IPS-20b (cell line): ENCODE measurements around the gene NANS.

Source experiments
- H3K27ac ChIP-seq: one replicate; pipeline ENCODE4 v1.5.1; 2013; ENCODE audit warnings: low read length
- H3K27me3 ChIP-seq: 2 replicates; pipeline ENCODE4 v1.6.1; 2013; ENCODE audit warnings: mild to moderate bottlenecking, low read length, inconsistent platforms; ENCODE audit not compliant: insufficient read depth
- H3K36me3 ChIP-seq: 2 replicates; pipeline ENCODE4 v1.6.1; 2013; ENCODE audit warnings: low read depth, mild to moderate bottlenecking, inconsistent platforms, low read length, moderate library complexity; ENCODE audit not compliant: insufficient read depth
- H3K4me1 ChIP-seq: 2 replicates; pipeline ENCODE4 v1.6.1; 2013; ENCODE audit warnings: mild to moderate bottlenecking, control low read depth, inconsistent platforms, low read length, moderate library complexity; ENCODE audit not compliant: insufficient read depth
- H3K4me3 ChIP-seq: 2 replicates; pipeline ENCODE4 v1.5.1; 2013; ENCODE audit warnings: mild to moderate bottlenecking, low read length, inconsistent platforms
- H3K9ac ChIP-seq: 2 replicates; pipeline ENCODE4 v1.6.1; 2013; ENCODE audit warnings: low read depth, mild to moderate bottlenecking, inconsistent platforms, low read length, moderate library complexity
- H3K9me3 ChIP-seq: 2 replicates; pipeline ENCODE4 v1.6.1; 2013; ENCODE audit warnings: mild to moderate bottlenecking, low read depth, low read length, inconsistent platforms; ENCODE audit not compliant: insufficient read depth

NANS gene

GRCh38 chr9:98092613-98092931 is 36.0 kb downstream of the NANS start:
- Histone ChIP-seq H3K9ac (peak overlapping the region; percentile 16; the same call in 1 of the 2 replicates), H3K27ac (no peak overlapping the region), H3K9me3 (no peaks in the 10 kb centered on the region), H3K27me3 (peaks cover 5% of the 10 kb centered on the region; the same call in 1 of the 2 replicates), H3K36me3 (no peaks in the 10 kb centered on the region; the same call in 1 of the 2 replicates), H3K4me1 (peaks cover 19% of the 10 kb centered on the region; the same call in 1 of the 2 replicates), H3K4me3 (peak overlapping the region; percentile 55; the same call in 1 of the 2 replicates)

GRCh38 chr9:98094316-98094715 is 37.8 kb downstream of the NANS start:
- H3K4me1 ChIP-seq: peaks cover 19% of the 10 kb centered on the region; the same call in 1 of the 2 replicates
- H3K36me3 ChIP-seq: peaks cover 1% of the 10 kb centered on the region
- H3K9ac ChIP-seq: no peak overlapping the region

DNA sequence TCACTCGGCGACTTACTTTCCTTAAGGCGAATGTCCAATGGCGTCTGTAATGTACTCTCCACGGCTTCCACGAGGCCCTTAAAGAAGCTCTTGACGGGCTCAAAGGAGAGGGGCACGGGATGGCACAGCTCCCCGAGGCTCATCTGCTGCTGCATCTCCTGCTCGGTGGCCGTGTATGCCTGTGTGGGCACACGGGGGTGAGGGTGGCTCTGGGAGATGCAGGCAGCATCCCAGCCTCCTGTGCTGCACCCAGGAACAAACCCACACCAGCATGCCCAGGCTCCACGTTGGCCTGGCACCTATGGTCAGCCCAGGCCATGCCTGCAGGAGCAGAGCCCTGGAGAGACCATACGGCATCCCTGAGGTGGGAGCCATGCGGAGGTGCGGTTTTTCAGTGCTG is 38.3 kb downstream of the NANS start:
- H3K9me3 ChIP-seq: no peaks in the 10 kb centered on the region
- peaks cover 16% of the 10 kb centered on the region; the same call in 1 of the 2 replicates for H3K4me1 ChIP-seq
- no peak overlapping the region for H3K4me3 ChIP-seq
- no peak overlapping the region for H3K27ac ChIP-seq
- H3K27me3 ChIP-seq: no peaks in the 10 kb centered on the region
- no peak overlapping the region for H3K9ac ChIP-seq
- peaks cover 7% of the 10 kb centered on the region for H3K36me3 ChIP-seq

More at GRCh38 chr9:98094316-98094715, 37.8 kb downstream of the NANS start:
- Histone ChIP-seq H3K27ac (no peak overlapping the region), H3K4me3 (no peak overlapping the region), H3K27me3 (no peaks in the 10 kb centered on the region), H3K9me3 (no peaks in the 10 kb centered on the region)

GRCh38 chr9:98095401-98095800 is 38.9 kb downstream of the NANS start:
- Histone ChIP-seq H3K36me3 (peaks cover 9% of the 10 kb centered on the region), H3K4me1 (peaks cover 13% of the 10 kb centered on the region; the same call in 1 of the 2 replicates)

GRCh38 chr9:98096091-98096490 is 39.6 kb downstream of the NANS start:
- H3K9ac ChIP-seq: no peak overlapping the region
- no peaks in the 10 kb centered on the region for H3K9me3 ChIP-seq
- no peaks in the 10 kb centered on the region for H3K27me3 ChIP-seq
- H3K27ac ChIP-seq: no peak overlapping the region
- no peak overlapping the region for H3K4me3 ChIP-seq
- H3K36me3 ChIP-seq: peaks cover 9% of the 10 kb centered on the region
- H3K4me1 ChIP-seq: peaks cover 11% of the 10 kb centered on the region; the same call in 1 of the 2 replicates

More at GRCh38 chr9:98095401-98095800, 38.9 kb downstream of the NANS start:
- Histone ChIP-seq H3K9me3 (no peaks in the 10 kb centered on the region), H3K27me3 (no peaks in the 10 kb centered on the region), H3K27ac (no peak overlapping the region), H3K4me3 (no peak overlapping the region), H3K9ac (no peak overlapping the region)

DNA sequence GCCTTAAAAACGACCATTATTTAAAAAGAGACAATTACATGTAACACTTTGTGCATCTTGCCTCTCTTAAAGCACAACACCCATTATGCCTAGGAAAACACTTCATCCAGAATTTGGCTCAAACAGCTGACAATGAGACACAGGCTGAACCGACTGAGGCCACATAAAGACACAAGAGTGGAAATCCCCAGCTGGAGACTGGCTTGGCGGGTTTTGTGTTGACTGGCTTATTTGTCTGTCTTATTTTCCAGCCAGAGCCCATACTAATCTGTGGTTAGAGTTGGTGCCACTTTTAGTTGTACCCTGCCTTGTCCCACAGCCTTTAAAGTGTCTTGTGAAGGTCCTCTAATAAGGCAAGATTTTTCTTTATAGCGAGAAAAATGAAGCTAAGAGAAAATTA is 41.3 kb downstream of the NANS start:
- peaks cover 9% of the 10 kb centered on the region for H3K36me3 ChIP-seq
- H3K27ac ChIP-seq: no peak overlapping the region
- H3K4me3 ChIP-seq: no peak overlapping the region
- peaks cover 3% of the 10 kb centered on the region for H3K4me1 ChIP-seq
- no peaks in the 10 kb centered on the region for H3K27me3 ChIP-seq
- H3K9ac ChIP-seq: no peak overlapping the region
- H3K9me3 ChIP-seq: no peaks in the 10 kb centered on the region

- H3K9me3 ChIP-seq: no peaks in the 10 kb centered on the region
- H3K4me3 ChIP-seq: no peak overlapping the region
- H3K27ac ChIP-seq: no peak overlapping the region
- H3K36me3 ChIP-seq: peaks cover 9% of the 10 kb centered on the region
- H3K9ac ChIP-seq: no peak overlapping the region
- peaks cover 3% of the 10 kb centered on the region; the same call in 1 of the 2 replicates for H3K4me1 ChIP-seq
- no peaks in the 10 kb centered on the region for H3K27me3 ChIP-seq
Measured at GRCh38 chr9:98099346-98099745, 42.8 kb downstream of the NANS start.

DNA sequence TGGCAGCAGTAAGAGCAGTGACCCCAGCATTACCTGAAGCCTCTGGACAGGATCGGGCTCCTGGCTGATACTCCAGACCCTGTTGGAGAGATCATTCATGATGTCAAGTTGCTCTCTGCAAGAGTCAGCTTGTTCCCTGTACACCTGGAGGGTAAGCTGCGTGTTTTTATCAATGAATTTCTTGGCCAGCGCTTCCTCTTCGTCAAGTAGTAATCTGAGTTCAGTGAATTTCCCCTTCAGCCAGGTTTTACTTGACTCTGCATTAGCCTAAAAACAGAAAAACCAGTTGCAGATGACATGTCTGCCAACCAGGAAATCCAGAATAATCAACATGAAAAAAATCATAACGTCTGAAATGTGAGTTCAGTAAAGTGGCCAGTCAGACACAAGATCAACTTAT is 43.4 kb downstream of the NANS start:
- peaks cover 3% of the 10 kb centered on the region; the same call in 1 of the 2 replicates for H3K4me1 ChIP-seq

DNA sequence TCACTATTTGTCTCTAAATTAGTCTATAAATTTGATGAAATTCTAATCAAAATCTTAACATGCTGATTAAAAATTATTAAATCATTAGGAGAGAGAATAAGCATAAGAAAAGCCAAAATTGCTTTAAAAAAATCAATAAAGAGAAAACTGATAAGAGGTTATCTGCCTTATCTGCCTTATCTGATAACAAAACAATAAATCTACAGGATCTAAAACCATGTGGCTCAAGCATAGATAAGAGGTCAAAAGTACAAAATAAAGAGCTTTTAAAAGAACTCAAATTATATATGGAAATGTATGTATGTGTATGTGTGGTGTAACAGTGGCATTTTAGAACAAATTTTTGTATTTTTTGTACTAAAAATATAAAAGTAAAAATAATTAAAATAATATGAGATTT is 43.9 kb downstream of the NANS start:
- H3K27me3 ChIP-seq: no peaks in the 10 kb centered on the region
- no peak overlapping the region for H3K9ac ChIP-seq
- peaks cover 3% of the 10 kb centered on the region; the same call in 1 of the 2 replicates for H3K4me1 ChIP-seq
- H3K36me3 ChIP-seq: peaks cover 9% of the 10 kb centered on the region
- no peaks in the 10 kb centered on the region for H3K9me3 ChIP-seq
- H3K4me3 ChIP-seq: no peak overlapping the region
- no peak overlapping the region for H3K27ac ChIP-seq

More for the DNA sequence above, 43.4 kb downstream of the NANS start:
- no peak overlapping the region for H3K27ac ChIP-seq
- H3K27me3 ChIP-seq: no peaks in the 10 kb centered on the region
- H3K9ac ChIP-seq: no peak overlapping the region; the same call in 1 of the 2 replicates
- peaks cover 9% of the 10 kb centered on the region for H3K36me3 ChIP-seq
- no peak overlapping the region for H3K4me3 ChIP-seq
- no peaks in the 10 kb centered on the region for H3K9me3 ChIP-seq

GRCh38 chr9:98101416-98101815 is 44.9 kb downstream of the NANS start:
- peaks cover 9% of the 10 kb centered on the region for H3K36me3 ChIP-seq
- H3K9me3 ChIP-seq: no peaks in the 10 kb centered on the region
- no peaks in the 10 kb centered on the region for H3K27me3 ChIP-seq
- H3K9ac ChIP-seq: no peak overlapping the region
- no peak overlapping the region for H3K27ac ChIP-seq
- H3K4me3 ChIP-seq: no peak overlapping the region
- peaks cover 3% of the 10 kb centered on the region; the same call in 1 of the 2 replicates for H3K4me1 ChIP-seq

- no peak overlapping the region for H3K4me3 ChIP-seq
- H3K36me3 ChIP-seq: peaks cover 11% of the 10 kb centered on the region
- H3K4me1 ChIP-seq: peaks cover 3% of the 10 kb centered on the region; the same call in 1 of the 2 replicates
- no peaks in the 10 kb centered on the region for H3K27me3 ChIP-seq
- no peaks in the 10 kb centered on the region for H3K9me3 ChIP-seq
- no peak overlapping the region for H3K27ac ChIP-seq
- no peak overlapping the region for H3K9ac ChIP-seq
Measured at GRCh38 chr9:98101868-98102273, 45.3 kb downstream of the NANS start.

DNA sequence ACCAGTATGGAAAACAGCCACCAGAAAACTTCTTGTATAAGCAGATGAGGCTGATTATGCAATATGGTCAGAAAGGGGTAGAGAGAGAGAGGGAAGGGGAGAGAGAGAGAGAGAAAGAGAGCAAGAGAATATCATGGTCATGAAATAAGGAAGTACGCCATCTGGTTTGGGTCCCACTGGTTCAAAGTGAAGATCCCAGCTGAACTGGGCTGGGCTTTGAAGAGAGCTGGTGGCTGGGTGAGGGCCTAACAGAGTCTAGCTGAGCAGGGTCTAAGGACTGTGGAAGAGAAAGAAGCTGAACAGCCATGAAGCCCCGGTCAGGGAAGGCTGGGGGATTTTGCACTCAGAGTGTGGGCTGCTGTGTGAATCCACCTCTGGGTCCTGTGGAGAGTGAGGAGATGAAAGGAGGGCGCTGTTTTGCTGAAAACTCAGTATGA is 47.9 kb downstream of the NANS start:
- Histone ChIP-seq H3K9me3 (no peaks in the 10 kb centered on the region), H3K4me1 (peaks cover 3% of the 10 kb centered on the region; the same call in 1 of the 2 replicates), H3K9ac (no peak overlapping the region), H3K27ac (no peak overlapping the region), H3K27me3 (no peaks in the 10 kb centered on the region), H3K4me3 (no peak overlapping the region), H3K36me3 (peaks cover 14% of the 10 kb centered on the region)
